NK-92 (cell line): ENCODE measurements around the gene SART1.
"Not testable (repeated sequence)": the region's sequence is repeated elsewhere in the genome, so short reads cannot be mapped to it uniquely, and the experiment has no call there.

Source experiments
- DNase-seq: peaks from one replicate; lab custom pipeline; 2025; ENCODE audit not compliant: unreplicated experiment; lab: John Stamatoyannopoulos, UW

Gene SART1

DNA sequence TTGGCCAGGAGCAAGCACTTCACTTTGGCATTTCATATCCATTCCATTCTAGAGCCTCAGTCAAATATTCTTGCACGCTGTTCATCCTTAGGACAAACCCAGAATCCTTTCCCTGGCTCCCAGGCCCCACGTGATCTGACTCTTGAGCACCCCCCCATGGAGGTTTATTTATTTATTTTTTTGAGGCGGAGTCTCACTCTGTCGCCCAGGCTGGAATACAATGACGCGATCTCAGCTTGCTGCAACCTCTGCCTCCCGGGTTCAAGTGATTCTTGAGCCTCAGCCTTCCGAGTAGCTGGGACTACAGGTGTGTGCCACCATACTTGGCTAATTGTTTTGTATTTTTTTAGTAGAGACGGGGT is 29.0 kb upstream of the SART1 start:
- no peak for DNase-seq

DNA sequence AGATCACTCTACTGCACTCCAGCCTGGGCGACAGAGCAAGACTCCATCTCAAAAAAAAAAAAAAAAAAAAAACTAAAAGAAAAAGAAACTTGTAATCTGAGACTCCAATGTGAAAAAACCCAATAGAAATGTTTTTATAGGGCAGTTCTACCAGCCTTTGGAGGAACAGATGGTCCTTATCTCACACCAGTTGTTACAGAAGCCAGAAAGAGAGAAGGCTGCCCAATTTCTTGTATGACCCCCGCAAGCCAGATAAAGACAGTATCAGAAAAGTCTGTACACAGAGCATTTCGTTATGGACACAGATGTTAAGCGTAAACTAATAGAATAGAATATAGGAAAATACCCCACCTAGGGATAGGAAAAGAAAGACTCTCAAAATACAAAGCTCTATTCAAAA is 27.5 kb upstream of the SART1 start:
- no peak for DNase-seq

DNA sequence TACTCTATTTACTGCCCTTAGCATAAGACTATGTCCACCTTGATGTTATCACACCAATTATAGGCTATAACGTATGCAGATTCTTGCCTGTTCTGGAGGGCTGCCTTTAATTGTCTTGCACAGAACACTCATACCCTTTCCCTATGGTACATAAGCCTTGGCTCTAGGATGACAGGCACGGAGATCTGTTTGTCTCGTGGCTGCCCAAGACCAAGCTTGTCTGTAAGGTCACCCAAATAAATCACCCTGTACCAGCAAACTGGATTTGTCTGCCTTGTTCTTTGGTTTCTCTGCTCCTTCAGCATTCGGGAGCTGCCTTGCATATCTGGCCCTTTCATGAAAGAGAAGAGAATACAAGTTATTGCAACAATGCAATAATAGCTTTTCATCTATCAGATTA is 23.8 kb upstream of the SART1 start:
- no peak for DNase-seq

DNA sequence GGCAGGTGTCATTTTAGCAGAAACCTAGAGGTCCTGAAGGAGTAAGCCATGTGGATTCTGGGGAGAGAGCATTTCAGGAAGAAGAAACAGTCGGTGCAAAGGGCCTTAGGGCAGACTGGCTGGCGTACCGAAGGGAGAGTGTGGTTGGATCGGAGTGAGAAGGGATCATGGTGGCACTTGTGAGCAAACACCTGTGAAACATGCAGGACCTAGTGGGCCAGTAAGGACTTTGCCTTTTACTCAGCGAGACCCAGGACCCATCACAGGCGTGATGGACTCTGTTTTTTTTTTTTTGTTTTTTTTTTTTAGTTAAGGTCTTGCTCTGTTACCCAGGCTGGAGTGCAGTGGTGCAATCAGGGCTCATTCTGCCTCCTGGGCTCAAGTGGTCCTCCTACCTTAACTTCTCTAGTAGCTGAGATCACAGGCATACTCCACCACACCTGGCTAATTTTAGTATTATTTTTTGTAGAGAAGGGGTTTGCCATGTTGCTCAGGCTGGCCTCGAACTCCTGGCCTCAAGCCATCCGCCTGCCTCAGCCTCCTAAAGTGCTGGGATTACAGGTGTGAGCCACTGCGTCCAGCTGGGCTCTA is 19.7 kb upstream of the SART1 start:
- DNase-seq = no peak

DNA sequence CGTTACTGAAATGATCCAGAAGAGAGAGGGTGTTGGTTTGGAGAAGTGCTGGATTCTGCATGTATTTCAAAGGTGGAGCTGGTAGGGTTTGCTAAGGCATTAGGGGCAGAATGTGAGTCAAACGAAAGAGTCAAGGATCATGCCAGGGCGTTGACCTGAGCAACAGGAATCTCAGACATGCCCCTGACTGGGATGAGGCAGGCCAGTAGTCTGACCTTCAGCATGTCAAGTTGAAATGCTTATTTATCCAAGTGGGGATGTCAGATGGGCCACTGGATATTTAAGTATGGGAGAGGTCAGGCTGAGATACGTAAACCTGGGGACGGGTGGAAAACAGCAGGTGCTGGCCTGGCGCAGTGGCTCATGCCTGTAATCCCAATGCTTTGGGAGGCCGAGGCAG is 19.0 kb upstream of the SART1 start:
- DNase-seq = no peak

DNA sequence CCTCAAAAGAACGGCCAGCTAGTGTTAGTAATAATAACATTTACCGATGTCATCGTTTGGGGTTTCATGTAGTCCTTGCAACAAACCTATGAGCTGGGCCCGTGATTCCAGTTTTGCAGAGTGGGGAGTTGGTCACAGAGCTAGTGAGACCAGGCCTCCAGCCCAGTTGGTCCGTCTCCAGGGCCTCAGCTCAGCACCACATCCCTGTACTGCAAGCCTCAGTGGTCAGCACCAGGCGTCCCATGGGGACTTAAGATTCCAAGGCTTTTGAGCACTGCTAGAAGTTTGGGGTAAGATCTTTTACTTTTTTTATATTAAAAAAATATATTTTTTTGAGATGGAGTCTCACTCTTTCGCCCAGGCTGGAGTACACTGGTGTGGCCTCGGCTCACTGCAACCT is 17.3 kb upstream of the SART1 start:
- no peak for DNase-seq

DNA sequence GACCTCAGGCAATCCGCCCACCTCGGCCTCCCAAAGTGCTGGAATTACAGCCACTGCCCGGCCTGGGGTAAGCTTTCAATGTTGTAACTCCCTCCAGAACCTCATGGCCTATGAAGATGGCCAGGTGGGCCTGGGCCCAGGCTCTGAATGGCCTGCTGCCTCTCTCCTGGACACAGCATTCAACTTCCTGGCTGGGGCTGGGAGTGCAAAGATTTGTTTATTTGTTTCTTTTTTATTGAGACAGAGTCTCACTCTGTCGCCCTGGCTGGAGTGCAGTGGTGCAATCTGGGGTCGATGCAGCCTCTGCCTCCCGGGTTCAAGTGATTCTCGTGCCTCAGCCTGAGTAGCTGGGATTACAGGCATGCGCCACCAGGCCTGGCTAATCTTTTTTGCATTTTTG is 16.8 kb upstream of the SART1 start:
- no peak for DNase-seq

DNA sequence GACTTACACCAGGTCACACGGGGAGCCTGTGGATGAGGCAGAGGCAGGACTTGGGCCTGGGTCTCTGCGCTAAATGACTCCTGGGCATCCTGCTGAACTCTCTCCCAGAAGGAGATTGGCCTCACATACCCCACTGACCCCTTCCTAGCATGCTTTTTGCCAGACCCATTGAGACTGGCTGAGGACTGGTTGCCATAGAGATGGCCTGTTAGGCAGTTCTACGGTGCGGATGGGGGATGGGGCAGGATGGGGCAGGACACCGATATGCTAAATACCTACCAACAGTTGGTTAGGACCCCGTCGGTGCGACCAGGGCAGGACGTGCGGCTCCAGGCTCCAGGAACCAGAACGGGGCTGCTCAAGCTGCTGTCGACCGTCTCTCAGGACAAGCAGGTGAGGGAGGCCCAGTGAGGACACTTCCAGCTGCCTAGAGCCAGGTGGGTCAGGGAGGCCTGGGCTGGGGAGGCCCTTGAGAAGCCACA is 16.1 kb upstream of the SART1 start, which contains the start of gene TSGA10IP:
Gene TSGA10IP, plus strand, starts transcription at position 51 of the 482 bp plus-strand sequence. Its CDS starts 196 bp downstream, at position 247.
- no peak for DNase-seq

DNA sequence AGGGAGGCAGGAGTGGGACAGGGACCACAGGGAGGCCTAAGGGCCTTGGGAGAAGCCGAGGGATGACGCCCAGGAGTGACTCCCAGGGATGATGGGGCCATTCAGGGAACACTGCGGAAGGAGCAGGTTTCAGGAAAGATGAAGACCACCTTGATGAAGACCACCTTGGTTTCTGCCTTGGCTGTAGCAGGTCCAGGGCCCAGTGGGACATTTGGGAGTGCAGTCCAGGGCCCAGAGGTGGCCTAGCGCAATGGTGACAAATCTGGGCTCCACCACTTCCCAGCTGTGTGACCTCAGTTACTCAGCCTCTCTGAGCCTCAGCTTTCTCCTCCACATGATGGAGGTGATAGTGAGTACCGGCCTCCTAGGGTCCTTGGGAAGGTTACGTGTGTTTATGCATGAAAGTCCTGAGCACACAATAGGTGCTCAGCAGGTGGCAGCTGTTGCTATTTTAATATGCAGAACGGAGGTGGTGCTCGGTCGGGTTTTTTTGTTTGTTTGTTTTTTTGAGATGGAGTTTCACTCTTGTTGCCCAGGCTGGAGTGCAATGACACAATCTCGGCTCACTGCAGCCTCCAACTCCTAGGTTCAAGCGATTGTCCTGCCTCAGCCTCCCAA is 15.5 kb upstream of the SART1 start:
- no peak for DNase-seq

DNA sequence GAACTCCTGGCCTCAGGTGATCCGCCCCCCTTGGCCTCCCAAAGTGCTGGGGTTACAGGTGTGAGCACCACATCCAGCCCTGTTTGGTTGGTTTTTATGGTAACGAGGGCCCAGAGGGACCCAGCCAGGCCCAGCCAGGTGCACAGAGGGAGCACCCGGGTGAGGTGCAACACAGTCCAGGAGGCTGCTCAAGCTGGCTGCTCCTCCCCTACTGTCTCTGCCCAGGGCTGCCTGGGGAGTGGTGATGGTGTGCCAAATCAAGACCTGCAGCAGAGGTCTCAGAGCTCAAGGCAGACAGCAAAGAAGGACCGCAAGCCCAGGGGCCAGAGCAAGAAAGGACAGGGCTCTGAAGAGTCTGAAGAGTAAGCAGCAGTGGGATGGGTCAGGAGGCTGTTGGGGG is 14.9 kb upstream of the SART1 start:
- DNase-seq = no peak

DNA sequence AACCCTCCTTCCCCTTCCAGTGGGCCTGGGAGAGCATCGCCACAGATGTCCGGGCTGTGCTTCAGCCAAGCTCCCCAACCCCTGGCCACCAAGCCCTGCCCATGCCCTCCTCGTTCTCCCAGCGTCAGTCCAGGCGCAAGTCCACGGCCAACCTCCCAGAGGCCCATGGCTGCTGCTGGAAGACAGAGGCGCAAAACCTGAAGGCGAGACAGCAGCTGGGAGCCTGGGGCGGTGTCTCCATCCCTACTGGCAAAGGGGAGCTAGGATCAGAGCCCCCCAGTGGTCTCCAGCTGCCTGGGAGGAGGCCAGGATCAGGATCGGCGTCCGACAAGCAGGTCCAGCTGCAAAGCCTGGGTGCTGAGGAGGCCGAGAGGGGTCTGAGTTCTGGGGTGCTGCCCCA is 14.4 kb upstream of the SART1 start:
- no peak for DNase-seq

DNA sequence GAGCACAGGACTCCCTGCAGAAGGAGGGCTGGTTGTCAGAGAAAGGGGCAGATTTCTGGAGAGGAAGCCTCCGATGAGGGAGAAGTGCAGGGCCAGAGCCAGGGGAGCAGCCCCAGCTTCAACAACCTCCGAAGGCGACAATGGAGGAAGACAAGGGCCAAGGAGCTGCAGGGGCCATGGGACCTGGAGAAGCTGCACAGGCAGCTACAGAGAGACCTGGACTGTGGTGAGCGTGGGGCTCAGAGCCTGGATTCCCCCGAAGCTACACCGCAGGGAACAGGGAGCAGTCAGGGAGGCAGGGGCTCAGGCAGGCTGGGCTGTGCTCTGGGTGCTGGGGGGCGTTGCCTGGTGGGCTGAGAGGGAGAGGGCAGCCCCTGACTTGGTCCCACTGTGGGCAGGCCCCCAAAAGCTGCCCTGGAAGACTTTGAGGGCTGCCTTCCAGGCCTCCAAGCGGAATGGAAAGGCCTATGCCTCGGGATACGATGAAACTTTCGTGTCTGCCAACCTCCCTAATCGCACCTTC is 13.9 kb upstream of the SART1 start:
- no peak for DNase-seq

DNA sequence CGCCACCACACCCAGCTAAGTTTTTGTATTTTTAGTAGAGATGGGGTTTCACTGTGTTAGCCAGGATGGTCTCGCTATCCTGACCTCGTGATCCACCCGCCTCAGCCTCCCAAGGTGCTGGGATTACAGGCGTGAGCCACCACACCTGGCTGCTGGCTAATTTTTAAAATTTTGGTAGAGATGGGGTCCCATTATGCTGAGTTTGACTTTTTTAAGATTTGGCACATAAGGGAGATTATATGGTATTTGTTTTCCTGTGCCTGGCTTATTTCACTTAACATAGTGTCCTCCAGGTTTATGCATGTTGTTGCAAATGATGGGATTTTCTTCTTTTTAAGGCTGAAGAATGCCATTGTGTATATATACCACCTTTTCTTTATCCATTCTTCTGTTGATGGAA is 10.8 kb upstream of the SART1 start:
- DNase-seq = not testable (repeated sequence)

DNA sequence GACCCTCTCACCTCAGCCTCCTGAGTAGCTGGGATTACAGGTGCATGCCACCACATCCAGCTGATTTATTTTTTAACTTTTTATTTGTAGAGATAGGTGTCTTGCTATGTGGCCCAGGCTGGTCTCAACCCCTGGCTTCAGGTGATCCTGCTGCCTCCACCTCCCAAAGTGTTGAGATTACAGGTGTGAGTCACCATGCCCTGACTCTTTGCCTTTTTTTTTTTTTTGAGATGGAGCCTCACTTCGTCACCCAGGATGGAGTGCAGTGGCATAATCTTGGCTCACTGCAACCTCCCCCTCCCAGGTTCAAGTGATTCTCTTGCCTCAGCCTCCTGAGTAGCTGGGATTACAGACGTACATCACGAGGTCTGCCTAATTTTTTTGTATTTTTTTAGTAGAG is 9.9 kb upstream of the SART1 start:
- DNase-seq = not testable (repeated sequence)

DNA sequence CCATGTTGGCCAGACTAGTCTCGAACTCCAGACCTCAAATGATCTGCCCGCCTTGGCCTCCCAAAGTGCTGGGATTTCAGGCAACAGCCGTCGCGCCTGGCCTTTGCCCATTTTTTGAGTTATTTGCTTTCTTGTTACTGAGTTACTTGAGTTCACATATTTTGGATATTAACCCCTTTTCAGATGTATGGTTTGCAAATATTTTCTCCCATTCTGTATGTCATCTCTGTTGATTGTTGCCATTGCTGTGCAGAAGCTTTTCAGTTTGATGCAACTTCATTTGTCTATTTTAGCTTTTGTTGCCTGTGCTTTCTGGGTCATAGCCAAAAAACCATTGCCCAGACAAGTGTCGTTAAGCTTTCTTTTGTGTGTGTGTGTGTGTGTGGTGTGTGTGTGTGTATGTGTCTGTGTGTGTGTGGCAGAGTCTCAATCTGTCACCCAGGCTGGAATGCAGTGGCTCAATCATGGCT is 9.4 kb upstream of the SART1 start:
- no peak for DNase-seq

DNA sequence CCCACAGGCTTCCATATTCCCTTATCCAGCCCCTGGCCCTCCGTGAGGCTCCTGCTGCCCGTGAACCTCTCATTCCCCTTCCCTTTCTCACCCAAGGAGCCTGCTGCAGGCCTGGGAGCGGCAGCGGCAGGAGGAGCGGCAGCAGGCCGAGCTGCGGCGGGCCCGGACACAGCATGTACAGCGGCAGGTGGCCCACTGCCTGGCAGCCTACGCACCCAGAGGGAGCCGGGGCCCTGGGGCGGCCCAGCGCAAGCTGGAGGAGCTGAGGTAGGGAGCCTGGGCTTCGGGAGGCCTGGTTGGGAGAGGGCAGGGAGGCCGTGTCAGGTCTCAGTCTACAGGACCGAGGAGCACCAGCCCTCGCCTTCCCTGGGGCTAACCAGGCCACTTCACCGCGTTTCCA is 8.1 kb upstream of the SART1 start:
- DNase-seq = no peak

DNA sequence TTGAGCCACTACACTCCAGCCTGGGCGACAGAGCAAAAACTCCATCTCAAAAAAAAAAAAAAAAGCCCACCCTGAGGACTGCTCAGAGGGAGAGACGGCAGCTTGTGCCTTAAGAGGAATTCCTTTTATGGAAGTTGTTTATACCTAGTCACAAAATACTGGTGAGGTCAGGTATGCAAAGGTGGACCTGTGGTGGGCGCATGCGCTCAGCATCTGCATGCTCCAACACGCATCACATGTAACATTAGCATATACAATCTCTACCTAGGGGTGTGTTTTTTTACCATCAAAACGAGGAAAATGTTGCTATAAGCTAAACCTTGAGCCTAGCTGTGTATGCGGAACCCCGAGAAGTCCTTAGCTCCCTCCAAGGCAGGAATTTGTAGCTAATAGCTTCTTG is 6.8 kb upstream of the SART1 start:
- DNase-seq = no peak

DNA sequence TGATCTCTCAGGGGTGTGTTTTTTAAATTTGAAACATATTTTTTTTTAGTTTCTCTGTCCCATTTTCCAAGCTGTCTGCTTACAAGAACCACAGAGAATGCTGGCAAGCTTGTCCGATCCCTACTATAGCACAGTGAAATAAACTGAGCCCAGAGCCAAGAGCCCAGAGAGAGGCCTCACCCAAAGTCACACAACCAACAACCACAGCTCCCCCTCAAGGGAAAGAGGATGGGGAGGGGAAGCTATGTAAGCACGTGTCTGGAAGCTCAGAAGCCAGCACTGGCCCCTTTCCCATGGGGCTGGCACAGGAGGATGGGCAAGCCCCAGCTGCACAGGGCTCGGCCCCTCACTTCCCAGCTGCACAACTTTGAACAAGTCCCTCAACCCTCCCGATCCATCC is 3.2 kb upstream of the SART1 start:
- DNase-seq = no peak

DNA sequence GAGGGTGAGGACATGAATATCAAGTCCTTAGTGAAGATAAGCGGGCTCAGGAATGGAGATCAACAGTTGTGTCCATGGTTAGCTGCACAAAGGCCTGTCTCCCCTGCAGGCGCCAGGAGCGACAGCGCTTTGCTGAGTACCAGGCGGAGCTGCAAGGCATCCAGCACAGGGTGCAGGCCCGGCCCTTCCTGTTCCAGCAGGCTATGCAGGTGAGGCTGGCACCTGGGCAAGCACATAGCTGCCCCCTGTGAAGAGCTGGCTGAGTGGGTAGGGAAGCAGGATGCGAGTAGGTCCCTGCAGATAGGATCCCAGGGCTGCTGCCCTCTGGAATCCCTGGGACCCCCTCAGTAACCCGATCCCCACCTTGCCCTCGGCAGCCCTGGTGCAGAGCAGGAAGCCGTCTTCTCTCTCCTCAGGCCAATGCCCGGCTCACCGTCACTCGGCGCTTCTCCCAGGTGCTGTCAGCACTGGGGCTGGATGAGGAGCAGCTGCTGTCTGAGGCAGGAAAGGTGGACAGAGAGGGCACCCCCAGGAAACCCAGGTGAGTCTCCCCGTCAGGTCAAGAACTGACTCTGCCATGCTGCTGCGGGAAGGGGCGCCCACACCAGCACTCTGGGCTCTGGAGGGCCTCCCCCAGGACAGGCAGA is 2.6 kb upstream of the SART1 start:
- DNase-seq = no peak

DNA sequence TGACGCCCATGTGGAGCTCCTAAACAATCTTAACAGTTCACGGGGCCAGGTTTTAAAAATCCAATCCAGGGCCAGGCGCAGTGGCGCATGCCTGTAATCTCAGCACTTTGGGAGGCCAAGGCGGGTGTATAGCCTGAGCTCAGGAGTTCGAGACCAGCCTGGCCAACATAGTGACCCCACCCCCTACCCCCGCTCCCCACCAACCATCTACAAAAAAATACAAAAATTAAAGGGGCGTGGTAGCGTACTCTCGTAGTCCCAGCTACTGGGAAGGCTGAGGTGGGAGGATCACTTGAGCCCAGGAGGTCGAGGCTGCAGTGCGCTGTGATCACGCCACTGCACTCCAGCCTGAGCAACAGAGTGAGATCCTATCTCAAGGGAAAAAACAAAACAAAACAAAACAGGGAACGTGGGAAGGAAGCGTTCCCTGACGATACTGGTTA is 689 bp upstream of the SART1 start:
- DNase-seq = no peak

DNA sequence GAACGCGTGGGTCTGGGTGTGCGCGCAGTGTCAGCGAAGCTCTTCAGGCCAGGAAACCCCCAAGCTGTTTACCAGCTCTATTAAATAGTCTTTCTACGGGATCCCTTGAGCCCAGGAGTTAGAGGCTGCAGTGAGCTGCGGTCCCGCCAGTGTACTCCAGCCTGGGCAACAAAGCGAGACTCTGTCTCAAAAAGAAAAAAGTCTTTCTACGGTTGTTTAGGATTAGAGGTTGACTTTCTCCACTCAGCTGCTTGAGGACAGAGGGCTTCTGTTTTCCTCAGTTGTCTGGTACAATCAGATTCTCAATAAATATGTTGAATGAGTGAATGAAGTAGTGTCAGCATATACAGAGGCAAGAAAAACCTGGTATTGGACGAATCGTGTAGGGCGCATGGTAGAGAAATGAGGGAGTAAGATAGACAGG is 619 bp downstream of the SART1 start:
- DNase-seq = no peak

DNA sequence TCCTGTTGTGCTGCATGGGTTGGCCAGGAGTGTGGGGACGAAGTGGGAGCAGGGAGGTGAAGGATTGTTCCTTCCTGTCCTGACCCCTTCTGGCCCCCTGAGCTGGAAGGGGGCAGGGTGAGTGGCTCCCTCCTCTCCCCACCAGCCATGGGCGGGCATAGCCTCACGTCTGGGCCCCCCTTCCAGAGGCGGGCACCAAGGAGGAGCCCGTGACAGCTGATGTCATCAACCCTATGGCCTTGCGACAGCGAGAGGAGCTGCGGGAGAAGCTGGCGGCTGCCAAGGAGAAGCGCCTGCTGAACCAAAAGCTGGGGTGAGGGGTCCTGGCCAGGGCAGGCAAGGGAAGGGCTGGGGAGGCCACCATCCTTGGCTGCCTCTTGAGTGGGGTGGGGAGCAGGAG is 3.4 kb downstream of the SART1 start:
- no peak for DNase-seq
